Measurements from ENCODE around the gene REC114. TPM values are rescaled to one million over a fixed set of nuclear protein-coding genes. Genes with fewer than 3 reads are reported as not detected.

REC114 gene
- total and polyA plus RNA-seq, 12 donors = 0.40 TPM; not detected in 11

- WGBS, 4 donors = 93 to 97% (median 95%) methylated on average over 21 of the region's 21 CpGs
- no peaks in the 10 kb centered on the region for H3K36me3 ChIP-seq (replicated peaks in 1 of 2)
- intact Hi-C loops (cut with DNase I) = no loop called here
- H3K27ac ChIP-seq = no peak overlapping the region
- no peaks in the 10 kb centered on the region for H3K27me3 ChIP-seq
- no peak for DNase-seq
- H3K4me3 ChIP-seq = no peak overlapping the region
- no peak for TF ChIP-seq CTCF (IDR thresholded peaks at IDR 0.05)
- no peak for TF ChIP-seq POLR2A (IDR thresholded peaks at IDR 0.05)
- peaks cover 15 to 51% of the 10 kb centered on the region in 2 donors for H3K4me1 ChIP-seq (replicated peaks in 1 of 2)
- H3K9me3 ChIP-seq (replicated peaks in 1 of 3) = no peaks in the 10 kb centered on the region
These were observed 154.2 kb downstream of the REC114 start for GRCh38 chr15:73597036-73597638.

DNA sequence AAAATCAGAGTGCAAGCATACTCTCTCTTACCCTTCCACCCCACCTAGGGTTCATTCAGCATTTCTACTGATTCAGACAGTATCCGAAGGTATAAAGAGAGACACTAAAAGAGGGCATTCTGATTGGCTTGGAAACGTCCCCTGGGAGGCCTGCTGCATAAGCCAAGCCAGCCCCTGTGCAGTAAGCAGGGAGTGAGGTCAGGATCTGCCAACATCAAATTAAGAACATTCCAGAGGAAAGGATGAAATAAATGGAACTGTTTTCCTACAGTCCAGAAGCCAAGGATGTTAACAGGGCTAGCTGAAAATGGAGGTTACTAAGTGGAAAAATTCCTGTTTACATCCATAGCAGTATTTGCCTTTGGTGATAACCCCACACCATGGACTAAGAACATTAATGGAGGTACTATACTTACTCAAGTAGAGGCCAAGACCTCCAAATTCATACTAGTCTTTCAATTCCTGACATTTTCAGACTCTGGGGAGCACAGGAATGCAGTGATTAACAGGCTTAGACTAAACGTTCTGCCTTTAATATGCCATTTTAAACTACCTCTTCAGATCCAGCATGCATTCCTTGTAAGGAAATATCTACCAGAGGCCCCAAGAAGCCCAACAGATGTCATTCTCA lies 155.7 kb downstream of the REC114 start:
- Histone ChIP-seq H3K27ac (peak overlapping the region in 1 of 5 donors; percentile 35), H3K4me3 (no peak overlapping the region), H3K27me3 (no peaks in the 10 kb centered on the region), H3K4me1 (replicated peaks in 1 of 2) (peaks cover 22 to 62% of the 10 kb centered on the region in 2 donors), H3K9me3 (replicated peaks in 1 of 3) (no peaks in the 10 kb centered on the region), H3K36me3 (replicated peaks in 1 of 2) (no peaks in the 10 kb centered on the region)
- no peak for DNase-seq
- WGBS, 4 donors = 47 to 62% (median 52%) methylated on average over 3 of the region's 3 CpGs
- intact Hi-C loops (cut with DNase I) = no loop called here
- no peak for TF ChIP-seq POLR2A (IDR thresholded peaks at IDR 0.05)
- no peak for TF ChIP-seq CTCF (IDR thresholded peaks at IDR 0.05)

DNA sequence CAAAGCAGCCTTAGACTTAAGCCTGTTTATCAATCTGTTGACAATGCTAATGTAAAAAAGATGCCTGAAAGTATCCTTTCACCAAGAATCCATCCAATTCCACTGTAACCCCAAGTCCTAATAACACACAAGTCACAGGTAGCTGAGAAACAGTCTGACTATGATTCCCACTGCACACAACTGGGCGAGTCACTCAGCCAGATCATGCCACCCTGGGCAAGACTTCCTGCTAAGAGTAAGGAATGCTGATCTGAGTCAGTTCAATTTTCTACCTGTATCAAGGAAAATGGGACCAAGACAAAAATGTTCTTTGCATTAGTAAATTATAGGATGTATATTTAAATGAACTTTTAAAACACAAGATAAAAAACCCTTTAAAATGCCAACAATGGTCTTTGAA lies 157.0 kb downstream of the REC114 start:
- TF ChIP-seq CTCF (IDR thresholded peaks at IDR 0.05) (no peak), POLR2A (IDR thresholded peaks at IDR 0.05) (no peak)
- H3K4me1 ChIP-seq (replicated peaks in 1 of 2) = peaks cover 22 to 56% of the 10 kb centered on the region in 2 donors

GRCh38 chr15:73600413-73601335 lies 157.7 kb downstream of the REC114 start:
- peak overlapping the region in 4 of 5 donors; percentile 14 to 75 (median 44) for H3K27ac ChIP-seq
- no peak overlapping the region for H3K4me3 ChIP-seq
- intact Hi-C loops (cut with DNase I) = no loop called here
- H3K27me3 ChIP-seq = no peaks in the 10 kb centered on the region
- no peak for DNase-seq
- no peaks in the 10 kb centered on the region for H3K9me3 ChIP-seq (replicated peaks in 1 of 3)
- WGBS, 4 donors = 88 to 91% (median 91%) methylated on average over 5 of the region's 5 CpGs
- no peak for TF ChIP-seq POLR2A (IDR thresholded peaks at IDR 0.05)
- TF ChIP-seq CTCF (IDR thresholded peaks at IDR 0.05) = no peak
- no peaks in the 10 kb centered on the region for H3K36me3 ChIP-seq (replicated peaks in 1 of 2)
- peaks cover 25 to 62% of the 10 kb centered on the region in 2 donors for H3K4me1 ChIP-seq (replicated peaks in 1 of 2)

More for the DNA sequence above, 157.0 kb downstream of the REC114 start:
- no peaks in the 10 kb centered on the region for H3K9me3 ChIP-seq (replicated peaks in 1 of 3)
- no peaks in the 10 kb centered on the region for H3K27me3 ChIP-seq
- no peak overlapping the region for H3K27ac ChIP-seq
- intact Hi-C loops (cut with DNase I) = no loop called here
- H3K36me3 ChIP-seq (replicated peaks in 1 of 2) = no peaks in the 10 kb centered on the region
- WGBS, 4 donors = 88 to 100% (median 94%) methylated on average over 1 of the region's 1 CpG
- DNase-seq = peak in 1 of 7 donors; percentile 27
- no peak overlapping the region for H3K4me3 ChIP-seq

Data from adrenal gland (tissue), 12 donors.